ENCODE measurements around the gene PLXDC1.

GRCh38 chr17:39051001-39051585, 100.3 kb downstream of the PLXDC1 start:
- TF ChIP-seq CTCF (IDR thresholded peaks at IDR 0.05; ENCODE audit: low read length), result no peak
- TF ChIP-seq EZH2 (optimal IDR thresholded peaks at IDR 0.05; ENCODE audit: low read depth, low read length), result no peak
